Ishikawa (cell line): ENCODE measurements around the gene SDR42E2.
A peak's percentile ranks its signal among the peaks of the same experiment; 100 is the strongest.

Experiments
- NFIC ChIP-seq: IDR thresholded peaks from 2 replicates; pipeline ENCODE4 v1.6.1; 2012
- ZBTB7A ChIP-seq: IDR thresholded peaks from 2 replicates; pipeline ENCODE4 v1.6.1; 2012; ENCODE audit warnings: low read depth

DNA sequence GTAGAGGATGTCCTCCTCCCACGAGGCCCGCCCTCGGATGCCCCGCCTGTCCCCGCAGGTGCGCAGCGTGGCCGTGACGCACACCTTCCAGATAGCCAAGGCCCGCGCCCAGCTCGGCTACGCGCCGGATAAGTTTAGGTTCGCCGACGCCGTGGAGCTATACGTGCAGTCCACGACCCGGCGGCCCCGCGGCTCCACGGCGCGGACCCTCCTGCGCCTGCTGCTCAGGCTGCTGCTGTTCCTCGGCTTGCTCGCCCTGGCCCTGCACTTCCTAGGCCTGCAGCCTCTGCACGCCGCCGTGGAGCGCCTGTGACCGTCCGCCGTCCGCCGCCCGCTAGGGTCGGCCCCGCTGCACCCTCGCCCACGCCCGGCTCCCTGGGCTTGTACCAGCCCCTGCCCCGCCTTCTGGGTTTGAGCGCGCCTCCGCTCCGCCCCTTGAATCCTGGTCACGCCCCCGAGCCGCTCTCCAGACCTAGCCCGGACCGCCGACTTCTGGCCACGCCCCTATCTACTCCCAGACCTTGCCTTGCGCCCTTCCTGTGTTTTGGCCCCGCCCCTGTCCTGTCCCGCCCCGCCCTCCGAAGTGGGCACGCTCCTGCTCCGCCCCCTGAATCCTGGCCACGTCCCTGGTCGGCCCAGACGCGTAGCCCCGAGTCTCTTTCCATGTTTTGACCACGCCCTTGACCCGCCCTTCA is 27.9 kb downstream of the SDR42E2 start:
- no peak for TF ChIP-seq NFIC
- TF ChIP-seq ZBTB7A, result peak; percentile 94
